Neuronal stem cell (in vitro differentiated cells): ENCODE results near the gene MXRA8.

ENCODE experiments used
- DNase-seq: peaks from one replicate; pipeline ENCODE4 v3.0.0-alpha.2; 2013; ENCODE audit warnings: low spot score
- H2AFZ ChIP-seq: one replicate; pipeline ENCODE4 v1.6.1; 2013; ENCODE audit warnings: mild to moderate bottlenecking, low read length, inconsistent platforms
- H2AK5ac ChIP-seq: 2 replicates; pipeline ENCODE4 v1.6.1; 2013; ENCODE audit warnings: low read depth, mild to moderate bottlenecking, inconsistent platforms, low read length, moderate library complexity, mixed read lengths
- H2BK120ac ChIP-seq: 2 replicates; pipeline ENCODE4 v1.6.1; 2013; ENCODE audit warnings: low read depth, mild to moderate bottlenecking, inconsistent platforms, low read length, moderate library complexity, mixed read lengths
- H2BK12ac ChIP-seq: one replicate; pipeline ENCODE4 v1.6.1; 2013; ENCODE audit warnings: low read length, inconsistent platforms
- H2BK15ac ChIP-seq: 2 replicates; pipeline ENCODE4 v1.6.1; 2013; ENCODE audit warnings: mild to moderate bottlenecking, low read length, inconsistent platforms, mixed read lengths
- H2BK5ac ChIP-seq: one replicate; pipeline ENCODE4 v1.6.1; 2013; ENCODE audit warnings: inconsistent platforms, mild to moderate bottlenecking, low read length, moderate library complexity
- H3K14ac ChIP-seq: one replicate; pipeline ENCODE4 v1.6.1; 2013; ENCODE audit warnings: low read length, inconsistent platforms
- H3K18ac ChIP-seq: 2 replicates; pipeline ENCODE4 v1.6.1; 2013; ENCODE audit warnings: low read length, inconsistent platforms
- H3K23ac ChIP-seq: 2 replicates; pipeline ENCODE4 v1.6.1; 2013; ENCODE audit warnings: low read depth, mild to moderate bottlenecking, mixed read lengths, low read length, inconsistent platforms; ENCODE audit not compliant: poor library complexity
- H3K27ac ChIP-seq: replicated peaks from 3 replicates; pipeline ENCODE4 v1.5.1; 2013; ENCODE audit warnings: low read length, inconsistent platforms
- H3K27me3 ChIP-seq, 3 experiments: 2 replicates each; pipeline ENCODE4 v1.6.1; 2013; ENCODE audit warnings: low read length in 3 of 3, mild to moderate bottlenecking in 2 of 3, inconsistent platforms in 1 of 3, low read depth in 1 of 3, mixed read lengths in 1 of 3, moderate library complexity in 1 of 3; ENCODE audit not compliant: control insufficient read depth in 3 of 3, insufficient read depth in 3 of 3
- H3K36me3 ChIP-seq, 2 donors: replicated peaks in 1 of 2; 2 replicates each; pipeline ENCODE4 v1.6.1; 2013; ENCODE audit warnings: low read length in 2 of 2; ENCODE audit not compliant: control insufficient read depth in 2 of 2, insufficient read depth in 2 of 2
- H3K4ac ChIP-seq: 2 replicates; pipeline ENCODE4 v1.6.1; 2013; ENCODE audit warnings: inconsistent platforms, mild to moderate bottlenecking, low read length, moderate library complexity
- H3K4me1 ChIP-seq, 2 donors: 1 replicate in 1 of 2; 2 replicates in 1 of 2; pipeline ENCODE4 v1.6.1; 2013; ENCODE audit warnings: low read length in 2 of 2, low read depth in 1 of 2; ENCODE audit not compliant: control insufficient read depth in 2 of 2, insufficient read depth in 1 of 2
- H3K4me2 ChIP-seq: one replicate; pipeline ENCODE4 v1.6.1; 2013; ENCODE audit warnings: mild to moderate bottlenecking, low read length, inconsistent platforms; ENCODE audit not compliant: insufficient read depth, poor library complexity, severe bottlenecking
- H3K4me3 ChIP-seq, 2 donors: 2 replicates each; pipeline ENCODE4 v1.5.1; 2013; ENCODE audit warnings: low read length in 2 of 2, mild to moderate bottlenecking in 2 of 2, inconsistent platforms in 1 of 2, moderate library complexity in 1 of 2
- H3K79me1 ChIP-seq: one replicate; pipeline ENCODE4 v1.6.1; 2013; ENCODE audit warnings: low read depth, mild to moderate bottlenecking, inconsistent platforms, low read length, moderate library complexity
- H3K9ac ChIP-seq: one replicate; pipeline ENCODE4 v1.6.1; 2013; ENCODE audit warnings: mild to moderate bottlenecking, low read depth, low read length, inconsistent platforms; ENCODE audit not compliant: poor library complexity
- H3K9me3 ChIP-seq, 2 donors: replicated peaks in 1 of 2; 2 replicates each; pipeline versions ENCODE3 to v1.6.1; 2013; ENCODE audit warnings: low read length in 2 of 2, mild to moderate bottlenecking in 2 of 2, inconsistent platforms in 1 of 2, low read depth in 1 of 2, mixed read lengths in 1 of 2, moderate library complexity in 1 of 2; ENCODE audit not compliant: control insufficient read depth in 2 of 2, insufficient read depth in 1 of 2
- H4K8ac ChIP-seq: one replicate; pipeline ENCODE4 v1.6.1; 2013; ENCODE audit warnings: low read depth, mild to moderate bottlenecking, inconsistent platforms, low read length, moderate library complexity
- H4K91ac ChIP-seq: one replicate; pipeline ENCODE4 v1.6.1; 2013; ENCODE audit warnings: low read length, low read depth, mild to moderate bottlenecking, inconsistent platforms; ENCODE audit not compliant: poor library complexity
- WGBS, 2 donors: extraction: QIAGEN DNeasy Blood & Tissue Kit; methylation state at CpG; one replicate each; pipeline ENCODE4 v1.1.7; 2013; ENCODE audit warnings: missing lambda C conversion rate in 2 of 2, mixed read lengths in 1 of 2; ENCODE audit not compliant: insufficient read length in 2 of 2, insufficient replicate concordance in 1 of 2; ENCODE audit errors: extremely low coverage in 2 of 2; 5-methylcytosine and 5-hydroxymethylcytosine counted together

MXRA8 gene

GRCh38 chr1:1352786-1353388 is 5.5 kb downstream of the MXRA8 start:
- H3K9ac ChIP-seq: peak overlapping the region; percentile 21
- peaks cover 30 to 40% of the 10 kb centered on the region in 2 donors for H3K4me1 ChIP-seq
- H2BK12ac ChIP-seq: no peak overlapping the region
- no peak overlapping the region for H2BK15ac ChIP-seq
- H3K36me3 ChIP-seq: peaks cover 2 to 5% of the 10 kb centered on the region in 2 donors
- peaks cover 12% of the 10 kb centered on the region for H3K79me1 ChIP-seq
- peak overlapping the region; percentile 66 for H2BK5ac ChIP-seq
- no peak overlapping the region for H3K4me3 ChIP-seq
- no peak overlapping the region for H3K27ac ChIP-seq
- H3K4ac ChIP-seq: no peak overlapping the region
- peak overlapping the region; percentile 98 for H3K23ac ChIP-seq
- peaks cover 0 to 25% (median 14%) of the 10 kb centered on the region in 3 experiments for H3K27me3 ChIP-seq
- WGBS, 2 donors: no CpG with 5 or more reads among the region's 5 CpGs
- H3K14ac ChIP-seq: no peak overlapping the region
- H2AK5ac ChIP-seq: peak overlapping the region; percentile 68
- no peak overlapping the region for H3K4me2 ChIP-seq
- H3K9me3 ChIP-seq: peaks cover 0 to 3% of the 10 kb centered on the region in 2 donors
- peak overlapping the region; percentile 83 for H2BK120ac ChIP-seq
- H3K18ac ChIP-seq: no peak overlapping the region
- no peak for DNase-seq
- H4K8ac ChIP-seq: no peak overlapping the region
- no peak overlapping the region for H2AFZ ChIP-seq
- H4K91ac ChIP-seq: no peak overlapping the region

DNA sequence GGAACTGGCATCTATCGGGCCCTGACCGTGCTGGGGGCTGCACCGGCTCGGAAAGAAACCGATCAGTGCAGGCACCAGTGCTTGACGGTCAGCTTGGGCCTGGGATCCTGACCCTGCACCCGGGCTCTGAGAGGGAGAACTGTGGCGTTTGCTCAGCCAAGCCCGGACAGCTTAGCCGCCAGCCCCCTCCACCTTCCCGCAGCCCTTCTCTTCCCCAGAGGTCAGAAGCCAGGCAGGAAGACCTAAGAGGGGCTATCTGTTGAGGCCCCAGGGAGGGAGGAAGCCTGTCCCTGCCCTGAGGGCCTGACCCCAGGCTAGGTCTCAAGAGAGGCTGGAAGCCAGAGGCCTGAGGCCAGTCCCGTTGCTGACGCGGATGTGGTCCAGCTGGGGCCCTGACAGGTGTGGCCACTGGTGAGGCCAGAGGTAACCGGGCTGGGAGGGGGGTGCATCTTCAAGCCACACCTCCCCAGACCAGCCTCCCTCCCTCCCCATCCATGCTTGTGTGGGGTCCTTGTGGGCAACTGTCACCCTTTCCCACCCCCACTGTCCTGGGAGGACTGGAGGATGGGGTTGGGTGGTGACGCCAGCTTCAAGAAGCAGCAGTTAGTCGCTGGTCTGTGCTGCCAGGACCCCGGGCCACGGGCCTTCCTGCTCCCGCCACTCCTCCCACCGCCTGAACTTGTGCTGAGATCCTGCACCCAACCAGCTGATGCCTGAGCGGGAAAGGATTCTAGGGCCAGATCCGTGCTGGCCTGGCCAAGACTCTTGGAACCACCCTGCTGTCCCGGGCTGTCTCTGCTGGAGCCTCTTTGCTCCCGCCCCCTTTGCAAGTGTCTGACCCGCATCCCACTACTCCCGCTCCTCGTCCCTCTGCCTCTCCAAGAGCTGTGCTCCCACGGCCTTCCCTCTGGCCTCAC is 6.6 kb downstream of the MXRA8 start:
- peak overlapping the region; percentile 60 for H3K9ac ChIP-seq
- peak overlapping the region; percentile 71 for H3K14ac ChIP-seq
- peak overlapping the region; percentile 16 for H3K27ac ChIP-seq
- no peak overlapping the region for H2AFZ ChIP-seq
- H2AK5ac ChIP-seq: peak overlapping the region; percentile 94
- peaks cover 26 to 39% of the 10 kb centered on the region in 2 donors for H3K4me1 ChIP-seq
- no peak overlapping the region for H2BK15ac ChIP-seq
- no peak overlapping the region for H3K4ac ChIP-seq
- H3K79me1 ChIP-seq: peaks cover 15% of the 10 kb centered on the region
- no peak overlapping the region for H4K8ac ChIP-seq
- peak overlapping the region; percentile 29 for H3K23ac ChIP-seq
- H3K9me3 ChIP-seq: peaks cover 0 to 3% of the 10 kb centered on the region in 2 donors
- peak overlapping the region in 1 of 2 donors; percentile 30 for H3K4me3 ChIP-seq
- H3K36me3 ChIP-seq: peaks cover 2 to 5% of the 10 kb centered on the region in 2 donors
- peak overlapping the region; percentile 66 for H2BK5ac ChIP-seq
- H3K18ac ChIP-seq: peak overlapping the region; percentile 76
- peak overlapping the region; percentile 10 for H2BK12ac ChIP-seq
- no CpG with 5 or more reads among the region's 29 CpGs for WGBS, 2 donors
- H4K91ac ChIP-seq: peak overlapping the region; percentile 72
- H3K4me2 ChIP-seq: peak overlapping the region; percentile 33
- no peak overlapping the region for H2BK120ac ChIP-seq
- peaks cover 0 to 25% (median 14%) of the 10 kb centered on the region in 3 experiments for H3K27me3 ChIP-seq
- no peak for DNase-seq

- peak within 1 kb of the TSS; percentile 84 for H3K27ac ChIP-seq
- peaks cover 2 to 5% of the 10 kb centered on the region in 2 donors for H3K36me3 ChIP-seq
- no CpG with 5 or more reads among the region's 122 CpGs for WGBS, 2 donors
Measured at GRCh38 chr1:1349256-1350012, 8.9 kb downstream of the MXRA8 start, which contains the start of gene DVL1. TSS of gene DVL1 (minus strand) at chr1:1349418. CDS start at chr1:1349065, 353 bp downstream.

More at GRCh38 chr1:1349256-1350012, 8.9 kb downstream of the MXRA8 start, which contains the start of gene DVL1:
- Histone ChIP-seq H3K79me1 (peaks cover 29% of the 10 kb centered on the region), H3K23ac (peak within 1 kb of the TSS; percentile 98), H2AFZ (peak within 1 kb of the TSS; percentile 93), H4K8ac (peak within 1 kb of the TSS; percentile 65), H3K9me3 (peaks cover 0 to 3% of the 10 kb centered on the region in 2 donors), H3K4me3 (peak within 1 kb of the TSS; percentile 96 to 99), H2AK5ac (peak within 1 kb of the TSS; percentile 97), H3K27me3 (peaks cover 0 to 14% (median 6%) of the 10 kb centered on the region in 3 experiments), H3K4me2 (peak within 1 kb of the TSS; percentile 100), H3K4me1 (peaks cover 24 to 34% of the 10 kb centered on the region in 2 donors), H4K91ac (peak within 1 kb of the TSS; percentile 97), H3K14ac (peak within 1 kb of the TSS; percentile 97), H3K9ac (peak within 1 kb of the TSS; percentile 99), H3K18ac (peak within 1 kb of the TSS; percentile 99), H3K4ac (no peak within 1 kb of the TSS), H2BK5ac (peak within 1 kb of the TSS; percentile 99), H2BK120ac (no peak within 1 kb of the TSS), H2BK12ac (peak within 1 kb of the TSS; percentile 84), H2BK15ac (peak within 1 kb of the TSS; percentile 67)
- peak; percentile 69 for DNase-seq
